MCF 10A (cell line): Measurements from ENCODE around the gene ELMO1. TPM values are rescaled to one million over a fixed set of nuclear protein-coding genes. Genes with fewer than 3 reads are reported as not detected.

ENCODE experiments used
- BruUV-seq: library from RNA; stranded (reverse); fragments of 400-500 nt; replicated peaks from 2 replicates; lab custom pipeline; 2021; lab: Mats Ljungman, UMichigan
- CTCF ChIA-PET: fragments of 300-600 bp; sonication (Branson Sonifier 250); formaldehyde crosslinking; extraction: SDS; loops from one replicate; lab custom pipeline; 2021; ENCODE audit warnings: antibody characterized with exemption, inconsistent platforms; lab: Yijun Ruan, JAX
- POLR2A ChIA-PET: fragments of 300-600, 350-650 bp; sonication (Branson Sonifier 250); formaldehyde crosslinking; extraction: SDS; loops from one replicate; lab custom pipeline; 2020; ENCODE audit warnings: antibody characterized with exemption, inconsistent platforms; lab: Yijun Ruan, JAX
- DNase-seq: peaks from one replicate; pipeline ENCODE4 v3.0.0-alpha.2; 2018; ENCODE audit not compliant: unreplicated experiment
- H3K27ac Mint-ChIP-seq: one replicate; pipeline ENCODE4 v1.8.0; 2022; ENCODE audit warnings: mild to moderate bottlenecking, low read depth, mixed read lengths; ENCODE audit not compliant: unreplicated experiment
- H3K27me3 Mint-ChIP-seq: one replicate; pipeline ENCODE4 v1.8.0; 2022; ENCODE audit warnings: mixed read lengths; ENCODE audit not compliant: insufficient read depth, unreplicated experiment
- H3K36me3 Mint-ChIP-seq: one replicate; pipeline ENCODE4 v1.8.0; 2022; ENCODE audit warnings: mild to moderate bottlenecking, moderate library complexity, mixed read lengths; ENCODE audit not compliant: insufficient read depth, unreplicated experiment
- H3K4me1 Mint-ChIP-seq: one replicate; pipeline ENCODE4 v1.8.0; 2022; ENCODE audit warnings: mixed read lengths; ENCODE audit not compliant: insufficient read depth, unreplicated experiment
- H3K4me3 Mint-ChIP-seq: one replicate; pipeline ENCODE4 v1.8.0; 2022; ENCODE audit warnings: mild to moderate bottlenecking, moderate library complexity, mixed read lengths; ENCODE audit not compliant: unreplicated experiment
- H3K9me3 Mint-ChIP-seq: one replicate; pipeline ENCODE4 v1.8.0; 2022; ENCODE audit warnings: mixed read lengths; ENCODE audit not compliant: unreplicated experiment
- CTCF ChIP-seq: fragments of 200-600 bp; IDR thresholded peaks from one replicate; pipeline ENCODE4 v1.8.0; 2022; ENCODE audit warnings: antibody characterized with exemption, mild to moderate bottlenecking; ENCODE audit not compliant: unreplicated experiment
- intact Hi-C: fragments of 100-400 bp; cut with micrococcal nuclease; formaldehyde crosslinking; loops from 2 replicates; pipeline ENCODE4 v1.14.1; 2022
- total RNA-seq: library from RNA; stranded (reverse); gene quantifications from 2 replicates; pipeline ENCODE4 v1.2.3, GENCODE V29; 2022

Gene ELMO1
- total RNA-seq, 1 experiment from 2014 or later: 0.30 TPM

DNA sequence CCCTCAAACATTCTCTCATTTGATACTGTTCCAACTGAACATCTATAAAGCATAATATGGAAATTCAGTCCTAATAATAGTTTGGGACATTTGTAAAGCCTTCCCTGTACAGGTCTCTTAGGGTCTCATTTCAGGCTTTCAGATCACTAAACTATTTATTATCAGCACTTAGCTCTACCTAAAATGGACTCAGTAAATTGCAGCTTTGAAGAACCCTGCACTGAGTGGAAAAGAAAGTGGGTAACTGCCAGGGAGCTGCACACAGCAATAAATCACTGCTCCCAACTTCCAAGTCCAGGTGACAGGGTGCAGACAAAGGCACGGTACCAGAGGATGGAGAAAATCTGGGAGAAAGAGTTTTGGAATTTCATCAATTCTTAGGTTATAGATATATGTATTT is 559.5 kb downstream of the ELMO1 start:
- ChIA-PET POLR2A (no interaction called here), CTCF (interaction anchor here (0.8 to 1.7 kb wide), 2 partner anchors 10 to 28 kb away, joined by 3 to 4 read pairs; no protein-coding TSS in a partner anchor)
- no TSS peak for BruUV-seq
- Mint-ChIP-seq H3K4me1 (no peaks in the 10 kb centered on the region), H3K27me3 (no peaks in the 10 kb centered on the region), H3K27ac (no peak overlapping the region), H3K9me3 (no peaks in the 10 kb centered on the region), H3K36me3 (no peaks in the 10 kb centered on the region), H3K4me3 (no peak overlapping the region)
- no peak for TF ChIP-seq CTCF
- intact Hi-C loops: no loop called here
- no peak for DNase-seq

DNA sequence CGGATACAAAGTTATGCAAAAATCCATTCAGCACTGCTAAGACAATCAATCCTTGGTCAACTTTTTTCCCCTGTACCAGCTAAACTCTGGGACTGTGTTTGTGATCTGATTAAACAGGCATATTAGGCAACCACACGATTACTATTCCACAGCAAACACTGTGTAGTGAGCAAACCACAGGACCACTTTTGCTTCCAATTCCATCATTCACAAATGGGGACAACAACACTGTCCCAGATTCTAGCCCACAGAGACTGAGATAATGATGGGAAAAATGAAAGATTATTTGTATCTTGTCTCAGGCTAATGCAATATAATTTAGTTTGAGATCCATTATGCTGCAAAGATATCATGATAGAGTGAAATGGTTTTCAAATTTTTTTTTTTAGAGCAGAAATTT is 560.7 kb downstream of the ELMO1 start:
- BruUV-seq: no TSS peak

GRCh38 chr7:36887233-36887632 is 561.4 kb downstream of the ELMO1 start:
- Mint-ChIP-seq H3K27ac (no peak overlapping the region), H3K4me1 (no peaks in the 10 kb centered on the region), H3K4me3 (no peak overlapping the region), H3K9me3 (no peaks in the 10 kb centered on the region), H3K27me3 (no peaks in the 10 kb centered on the region), H3K36me3 (no peaks in the 10 kb centered on the region)
- BruUV-seq: no TSS peak
- no peak for TF ChIP-seq CTCF
- DNase-seq: no peak
- intact Hi-C loops: no loop called here
- CTCF ChIA-PET: interaction anchor here (1.0 kb wide), 1 partner anchor 11 kb away, joined by 3 read pairs; no protein-coding TSS in a partner anchor
- POLR2A ChIA-PET: interaction anchor here (0.6 kb wide), 1 partner anchor 168 kb away, joined by 3 read pairs; no protein-coding TSS in a partner anchor

More for the DNA sequence above, 560.7 kb downstream of the ELMO1 start:
- ChIA-PET POLR2A (no interaction called here), CTCF (interaction anchor here (1.0 kb wide), 1 partner anchor 12 kb away, joined by 3 read pairs; no protein-coding TSS in a partner anchor)
- DNase-seq: no peak
- H3K27me3 Mint-ChIP-seq: no peaks in the 10 kb centered on the region
- H3K27ac Mint-ChIP-seq: no peak overlapping the region
- no peaks in the 10 kb centered on the region for H3K36me3 Mint-ChIP-seq
- no peak for TF ChIP-seq CTCF
- no peaks in the 10 kb centered on the region for H3K9me3 Mint-ChIP-seq
- intact Hi-C loops: no loop called here
- no peak overlapping the region for H3K4me3 Mint-ChIP-seq
- no peaks in the 10 kb centered on the region for H3K4me1 Mint-ChIP-seq

GRCh38 chr7:36884910-36885309 is 563.8 kb downstream of the ELMO1 start:
- TF ChIP-seq CTCF: no peak
- ChIA-PET CTCF (no interaction called here), POLR2A (interaction anchor here (0.9 kb wide), 1 partner anchor 28 kb away, joined by 4 read pairs; no protein-coding TSS in a partner anchor)
- Mint-ChIP-seq H3K36me3 (no peaks in the 10 kb centered on the region), H3K4me3 (no peak overlapping the region), H3K27ac (no peak overlapping the region), H3K4me1 (peaks cover 9% of the 10 kb centered on the region), H3K9me3 (no peaks in the 10 kb centered on the region), H3K27me3 (no peaks in the 10 kb centered on the region)
- intact Hi-C loops: no loop called here
- DNase-seq: no peak
- no TSS peak for BruUV-seq
